Keratinocyte (primary cell): ENCODE results near the gene PDCD5. TPM values are rescaled to one million over a fixed set of nuclear protein-coding genes. Genes with fewer than 3 reads are reported as not detected.

ENCODE experiments used
- DNase-seq: peaks from one replicate; pipeline ENCODE4 v3.0.0-alpha.2; 2011; ENCODE audit warnings: low read depth, missing footprints, low spot score
- FAIRE-seq: peaks from 2 replicates; lab custom pipeline; 2011; peaks lifted over from hg19 to GRCh38; lab: Jason Lieb, UNC
- H2AFZ ChIP-seq: 2 replicates; pipeline ENCODE4 v1.6.0; 2012; ENCODE audit warnings: low read length, control low read depth, inconsistent platforms; ENCODE audit not compliant: control insufficient read depth
- H3K27ac ChIP-seq: 2 replicates; pipeline ENCODE4 v1.5.1; 2011; ENCODE audit warnings: low read length; ENCODE audit not compliant: control insufficient read depth, insufficient read depth
- H3K27me3 ChIP-seq: 3 replicates; pipeline ENCODE4 v1.6.0; 2011; ENCODE audit warnings: low read length; ENCODE audit not compliant: control insufficient read depth, insufficient read depth; ENCODE audit errors: extremely low read depth
- H3K36me3 ChIP-seq, 2 experiments: 2 replicates in 1 of 2; 3 replicates in 1 of 2; pipeline ENCODE4 v1.5.1; 2011; ENCODE audit warnings: low read length in 2 of 2, mild to moderate bottlenecking in 1 of 2; ENCODE audit not compliant: control insufficient read depth in 2 of 2, insufficient read depth in 2 of 2; ENCODE audit errors: extremely low read depth in 1 of 2
- H3K4me1 ChIP-seq: 3 replicates; pipeline ENCODE4 v1.5.1; 2011; ENCODE audit warnings: low read length; ENCODE audit not compliant: control insufficient read depth, insufficient read depth; ENCODE audit errors: extremely low read depth
- H3K4me2 ChIP-seq: 3 replicates; pipeline ENCODE4 v1.6.0; 2011; ENCODE audit warnings: low read depth, low read length; ENCODE audit not compliant: control insufficient read depth, insufficient read depth; ENCODE audit errors: extremely low read depth
- H3K4me3 ChIP-seq, 3 experiments: fragments of 200-600 bp in 1 of 3; sonication (generic) in 1 of 3; 2 replicates in 2 of 3; 3 replicates in 1 of 3; pipeline ENCODE4 v1.5.1; 2011 to 2016; ENCODE audit warnings: low read length in 3 of 3, mild to moderate bottlenecking in 3 of 3, control low read depth in 2 of 3, inconsistent platforms in 1 of 3, low read depth in 1 of 3, mixed read lengths in 1 of 3, mixed run types in 1 of 3, moderate library complexity in 1 of 3; ENCODE audit not compliant: control insufficient read depth in 2 of 3, insufficient read depth in 2 of 3; ENCODE audit errors: extremely low read depth in 1 of 3
- H3K79me2 ChIP-seq: 2 replicates; pipeline ENCODE4 v1.6.0; 2012; ENCODE audit warnings: low read length; ENCODE audit not compliant: control insufficient read depth, insufficient read depth
- H3K9ac ChIP-seq: 3 replicates; pipeline ENCODE4 v1.6.0; 2011; ENCODE audit warnings: low read length; ENCODE audit not compliant: control insufficient read depth, insufficient read depth; ENCODE audit errors: extremely low read depth
- H3K9me1 ChIP-seq: 3 replicates; pipeline ENCODE4 v1.6.0; 2011; ENCODE audit warnings: low read length; ENCODE audit not compliant: control insufficient read depth, insufficient read depth; ENCODE audit errors: extremely low read depth
- H3K9me3 ChIP-seq: 2 replicates; pipeline ENCODE4 v1.5.1; 2012; ENCODE audit warnings: low read depth, low read length; ENCODE audit not compliant: control insufficient read depth
- H4K20me1 ChIP-seq: 3 replicates; pipeline ENCODE4 v1.6.0; 2011; ENCODE audit warnings: low read length; ENCODE audit not compliant: control insufficient read depth, insufficient read depth; ENCODE audit errors: extremely low read depth
- CTCF ChIP-seq, 3 experiments: IDR thresholded peaks in 1 of 3; conservative IDR thresholded peaks in 1 of 3; optimal IDR thresholded peaks in 1 of 3; 2 replicates in 2 of 3; 3 replicates in 1 of 3; pipeline versions ENCODE3 to v1.5.1; 2011; ENCODE audit warnings: low read length in 3 of 3, mild to moderate bottlenecking in 3 of 3, moderate library complexity in 2 of 3, control low read depth in 1 of 3, inconsistent platforms in 1 of 3; ENCODE audit not compliant: insufficient read depth in 2 of 3; ENCODE audit errors: extremely low read depth in 1 of 3
- EZH2 ChIP-seq: IDR thresholded peaks from one replicate; pipeline ENCODE4 v1.6.1; 2012; ENCODE audit warnings: inconsistent platforms, mild to moderate bottlenecking, low read length, moderate library complexity
- dilution Hi-C: fragments of 300-500 bp; cut with MboI; formaldehyde crosslinking; loops from one replicate; pipeline ENCODE4 v1.7.0; 2020; ENCODE audit warnings: low sequenced_read_pairs; ENCODE audit not compliant: extremely low pct_ligation_motif_present
- polyA plus RNA-seq, 5 experiments: library from polyadenylated mRNA; depleted of rRNA in 3 of 5; stranded (reverse) in 3 of 5; stranded (forward) in 1 of 5; unstranded in 1 of 5; fragments of >200 nt; gene quantifications; 1 replicate in 1 of 5; 2 replicates in 3 of 5; 3 replicates in 1 of 5; pipeline versions ENCODE4 v1.2.1 to v1.2.3, GENCODE V29; 2011 to 2012; ENCODE audit warnings: missing spikeins in 2 of 5, low read depth in 1 of 5, low replicate concordance in 1 of 5

PDCD5 gene
- polyA plus RNA-seq, 1 donor (not counting 4 experiments of a cell fraction or from before 2014, with no cell fraction given) = 177 TPM

GRCh38 chr19:32594021-32594420 lies 13.0 kb downstream of the PDCD5 start:
- Histone ChIP-seq H3K79me2 (no peaks in the 10 kb centered on the region), H3K27me3 (no peaks in the 10 kb centered on the region), H3K9me1 (no peaks in the 10 kb centered on the region), H2AFZ (no peak overlapping the region), H3K4me2 (no peak overlapping the region), H3K9ac (no peak overlapping the region), H3K9me3 (no peaks in the 10 kb centered on the region), H3K4me1 (no peaks in the 10 kb centered on the region), H3K4me3 (no peak overlapping the region), H4K20me1 (no peaks in the 10 kb centered on the region), H3K27ac (no peak overlapping the region), H3K36me3 (peaks cover 19 to 22% of the 10 kb centered on the region in 2 experiments)
- dilution Hi-C loops = no loop called here
- DNase-seq = no peak
- no peak for FAIRE-seq
- TF ChIP-seq CTCF (optimal IDR thresholded peaks at IDR 0.05 in 1 of 3, IDR thresholded peaks at IDR 0.05 in 1 of 3, conservative IDR thresholded peaks at IDR 0.05 in 1 of 3; ENCODE audit: extremely low read depth in 1 of 3, insufficient read depth in 2 of 3, low read length in 3 of 3) = no peak
- no peak for TF ChIP-seq EZH2

- no peaks in the 10 kb centered on the region for H4K20me1 ChIP-seq
- no peaks in the 10 kb centered on the region for H3K9me3 ChIP-seq
- H3K9me1 ChIP-seq = no peaks in the 10 kb centered on the region
- FAIRE-seq (no peak), DNase-seq (no peak)
- H3K36me3 ChIP-seq = peaks cover 20 to 26% of the 10 kb centered on the region in 2 experiments
- dilution Hi-C loops = no loop called here
- H3K27ac ChIP-seq = no peak overlapping the region
- no peak overlapping the region for H3K4me3 ChIP-seq
- no peak overlapping the region for H2AFZ ChIP-seq
- TF ChIP-seq CTCF (optimal IDR thresholded peaks at IDR 0.05 in 1 of 3, IDR thresholded peaks at IDR 0.05 in 1 of 3, conservative IDR thresholded peaks at IDR 0.05 in 1 of 3; ENCODE audit: extremely low read depth in 1 of 3, insufficient read depth in 2 of 3, low read length in 3 of 3) = no peak
- no peak for TF ChIP-seq EZH2
- no peaks in the 10 kb centered on the region for H3K27me3 ChIP-seq
- H3K4me1 ChIP-seq = no peaks in the 10 kb centered on the region
- H3K79me2 ChIP-seq = no peaks in the 10 kb centered on the region
- H3K9ac ChIP-seq = no peak overlapping the region
- H3K4me2 ChIP-seq = no peak overlapping the region
Observed at GRCh38 chr19:32595491-32595890, 14.5 kb downstream of the PDCD5 start.
